GM19438 (cell line): ENCODE data around the gene MED16.

Source experiments
- ATAC-seq: cut with Tn5 transposase; IDR thresholded peaks from one replicate; pipeline ENCODE4 v1.9.1; 2021; ENCODE audit warnings: low read depth; ENCODE audit not compliant: unreplicated experiment

The MED16 gene

GRCh38 chr19:912181-913079 lies 19.4 kb upstream of the MED16 start:
- ATAC-seq: no peak

GRCh38 chr19:911197-912033 lies 18.4 kb upstream of the MED16 start:
- no peak for ATAC-seq

- no peak for ATAC-seq
Observed at GRCh38 chr19:907183-907853, 14.3 kb upstream of the MED16 start.

- ATAC-seq: no peak
Observed at GRCh38 chr19:906480-906879, 13.5 kb upstream of the MED16 start.

- ATAC-seq: no peak
Observed at GRCh38 chr19:904545-904944, 11.6 kb upstream of the MED16 start.

GRCh38 chr19:903266-903797 lies 10.3 kb upstream of the MED16 start:
- ATAC-seq: no peak

- ATAC-seq: no peak
Observed at GRCh38 chr19:902446-903226, 9.6 kb upstream of the MED16 start.

GRCh38 chr19:902093-902370 lies 9.0 kb upstream of the MED16 start:
- ATAC-seq: no peak

- ATAC-seq: no peak
Observed at GRCh38 chr19:901216-902092, 8.5 kb upstream of the MED16 start.

GRCh38 chr19:900302-901111 lies 7.5 kb upstream of the MED16 start:
- no peak for ATAC-seq

- no peak for ATAC-seq
Observed at GRCh38 chr19:900043-900301, 7.0 kb upstream of the MED16 start.

GRCh38 chr19:899336-900042 lies 6.5 kb upstream of the MED16 start:
- no peak for ATAC-seq

- no peak for ATAC-seq
Observed at GRCh38 chr19:898663-899062, 5.7 kb upstream of the MED16 start.

GRCh38 chr19:897442-898039 lies 4.6 kb upstream of the MED16 start:
- ATAC-seq: no peak

GRCh38 chr19:896999-897398 lies 4.0 kb upstream of the MED16 start:
- ATAC-seq: no peak

- ATAC-seq: no peak
Observed at GRCh38 chr19:896434-896833, 3.4 kb upstream of the MED16 start.

GRCh38 chr19:892243-892893 lies 619 bp downstream of the MED16 start:
- no peak for ATAC-seq
